Stimulated activated CD4-positive, alpha-beta T cell treated with anti-CD3 and anti-CD28 coated beads, Interleukin-4, amount 100 ng/mL, for 4 hours (primary cell): ENCODE results near the gene STAT6.

Experiments used
- DNase-seq, 2 experiments: peaks; one replicate each; pipeline ENCODE4 v3.0.0-alpha.2; 2020

The STAT6 gene

GRCh38 chr12:57099047-57099714, 12.0 kb downstream of the STAT6 start:
- DNase-seq, result no peak

- DNase-seq, result no peak
Measured at GRCh38 chr12:57098546-57098945, 12.6 kb downstream of the STAT6 start.

GRCh38 chr12:57097554-57097835, 13.7 kb downstream of the STAT6 start:
- DNase-seq, result no peak

- no peak for DNase-seq
Measured at GRCh38 chr12:57096748-57097553, 14.2 kb downstream of the STAT6 start.

- DNase-seq, result no peak
Measured at GRCh38 chr12:57096099-57096572, 15.0 kb downstream of the STAT6 start.

- no peak for DNase-seq
Measured at GRCh38 chr12:57095440-57095839, 15.7 kb downstream of the STAT6 start.

DNA sequence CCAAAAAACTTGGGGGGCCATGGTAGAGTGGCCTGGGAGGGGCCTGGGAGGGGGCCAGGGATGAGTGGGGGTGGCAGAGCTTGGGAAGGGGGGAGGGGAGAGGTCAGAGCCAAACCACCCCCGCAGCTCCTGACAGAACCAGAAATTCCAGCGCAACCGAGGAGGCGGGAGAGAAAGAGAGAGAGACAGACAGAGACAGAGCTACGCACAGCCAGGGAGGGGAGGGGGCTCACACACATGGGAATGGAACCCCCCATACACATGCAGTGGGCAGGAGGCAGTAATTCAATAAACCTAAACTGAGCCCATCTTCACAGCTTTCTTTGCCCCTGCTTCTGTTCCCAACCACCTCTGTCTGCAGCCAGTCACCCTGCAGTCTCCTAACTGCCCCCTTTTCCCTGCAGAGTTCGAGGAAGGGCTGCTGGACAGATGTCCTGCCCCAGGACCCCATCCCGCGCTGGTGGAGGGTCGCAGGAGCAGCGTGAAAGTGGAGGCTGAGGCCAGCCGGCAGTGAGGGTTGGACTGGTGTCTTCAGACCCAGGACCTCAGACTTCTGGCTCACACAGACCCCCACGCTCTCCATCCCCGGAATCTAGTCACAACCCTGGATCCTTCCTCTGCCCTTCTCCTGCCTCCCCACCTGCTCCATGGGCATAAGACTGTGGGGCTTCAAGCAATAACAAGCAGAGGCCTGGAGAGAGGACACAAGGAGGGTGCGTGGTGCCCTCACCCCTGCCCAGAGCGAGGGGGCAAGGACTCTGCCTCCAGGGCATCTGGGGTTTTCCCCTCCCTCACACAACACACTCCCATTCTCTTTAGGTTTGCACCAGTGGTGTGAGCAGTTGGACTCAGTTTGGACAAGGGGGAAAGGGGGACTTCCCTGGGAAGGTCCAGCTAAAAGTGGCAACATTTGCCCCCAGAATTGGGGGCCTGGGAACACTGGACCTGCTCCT, 16.7 kb downstream of the STAT6 start:
- no peak for DNase-seq

DNA sequence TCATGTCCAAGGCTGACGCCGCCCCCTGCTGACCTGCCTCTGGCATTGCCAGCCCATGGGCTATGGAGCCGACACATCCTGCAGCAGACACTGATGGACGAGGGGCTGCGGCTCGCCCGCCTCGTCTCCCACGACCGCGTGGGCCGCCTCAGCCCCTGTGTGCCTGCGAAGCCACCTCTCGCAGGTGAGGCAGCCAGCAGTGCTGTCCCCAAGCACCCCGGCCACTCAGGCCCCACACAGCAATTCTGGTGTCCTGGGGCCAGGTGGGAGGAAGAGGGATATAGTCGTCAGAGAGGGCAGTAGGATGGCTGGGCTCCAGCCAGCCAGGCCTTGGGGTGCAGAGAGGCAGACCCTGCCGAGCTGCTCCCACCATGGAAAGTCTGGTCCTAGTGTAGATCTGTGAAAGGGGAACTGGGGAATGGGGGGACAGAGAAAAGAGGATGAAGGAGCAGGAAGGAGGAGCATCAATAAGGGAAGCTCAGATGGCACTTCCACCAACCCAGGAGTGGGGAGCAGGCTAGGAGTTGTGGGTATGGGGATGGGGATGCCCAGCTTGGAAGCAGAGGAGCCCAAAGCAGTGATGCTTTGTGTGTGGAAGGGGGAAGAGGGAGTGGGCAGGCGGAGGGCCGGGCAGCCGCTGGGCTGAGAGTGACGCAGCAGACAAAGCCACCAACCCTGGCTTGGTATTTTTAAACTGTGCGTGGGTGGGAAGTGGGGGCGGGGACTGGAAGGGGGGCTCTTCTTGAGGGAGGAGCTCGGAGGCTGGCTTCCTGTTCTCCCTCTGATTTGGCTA, 17.6 kb downstream of the STAT6 start:
- peak; percentile 78 to 82 for DNase-seq

- DNase-seq, result no peak
Measured at GRCh38 chr12:57092876-57093414, 18.2 kb downstream of the STAT6 start.

- DNase-seq, result no peak
Measured at GRCh38 chr12:57092529-57092862, 18.7 kb downstream of the STAT6 start.

GRCh38 chr12:57091638-57092528, 19.3 kb downstream of the STAT6 start:
- no peak for DNase-seq

GRCh38 chr12:57090924-57091637, 20.1 kb downstream of the STAT6 start:
- DNase-seq, result no peak

DNA sequence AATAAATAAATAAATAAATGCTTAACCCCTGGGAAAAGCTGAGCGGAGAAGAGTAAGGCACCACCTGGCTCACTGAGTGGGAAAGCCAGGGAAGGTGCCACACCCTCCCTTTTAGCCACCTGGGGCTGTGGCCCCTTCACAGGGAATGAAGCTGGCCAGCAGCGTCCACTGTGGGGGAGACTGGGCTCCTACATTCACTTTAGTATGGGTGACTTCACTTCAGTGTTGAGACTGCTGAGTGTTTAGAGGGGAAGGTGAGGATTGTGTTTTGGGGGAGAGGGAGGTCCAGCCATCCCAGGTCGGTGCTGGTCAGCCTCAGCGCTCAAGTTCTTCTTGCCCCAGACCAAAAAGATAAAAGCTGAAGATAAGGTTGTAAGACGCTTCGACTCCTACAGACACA, 20.7 kb downstream of the STAT6 start:
- no peak for DNase-seq

GRCh38 chr12:57089271-57090245, 21.6 kb downstream of the STAT6 start:
- DNase-seq, result peak; percentile 58 to 74

GRCh38 chr12:57088354-57089270, 22.6 kb downstream of the STAT6 start, which contains the start of gene NAB2:
Gene NAB2, plus strand, starts transcription at chr12:57089114. Its CDS starts 158 bp downstream, at chr12:57089272.
- peak; percentile 85 to 89 for DNase-seq

DNA sequence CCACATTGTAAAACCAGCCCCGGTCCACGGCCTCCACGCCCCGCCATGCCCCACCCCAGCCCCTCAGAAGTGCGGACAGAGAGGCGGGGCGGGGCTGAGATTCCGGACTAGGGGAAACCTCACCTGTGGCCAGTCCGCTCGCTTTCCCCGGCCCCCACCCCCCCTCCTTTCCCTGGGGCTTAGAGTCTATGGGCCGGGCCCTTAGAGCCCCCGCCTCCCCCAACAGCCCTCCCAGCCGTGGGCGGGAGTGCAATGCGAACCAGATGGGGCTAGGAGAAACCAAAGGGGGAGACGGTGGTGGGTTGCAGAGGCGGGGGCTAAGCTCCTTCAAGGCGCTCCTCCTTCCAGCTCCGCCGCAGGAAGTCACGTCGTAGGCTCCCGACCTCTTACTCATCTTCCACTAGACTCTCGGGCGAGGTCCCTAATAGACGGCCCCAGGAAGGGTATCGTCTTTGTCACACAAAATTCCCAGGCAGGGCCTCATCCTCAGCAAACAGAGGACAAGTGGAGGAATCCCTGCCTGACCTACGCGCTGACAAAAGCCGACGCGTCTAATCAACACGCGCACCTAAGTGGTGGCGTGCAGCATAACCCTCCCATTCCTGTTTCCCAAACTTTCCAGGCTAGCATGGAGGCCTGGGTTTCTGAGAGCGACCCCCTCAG, 23.3 kb downstream of the STAT6 start:
- peak; percentile 82 to 93 for DNase-seq

DNA sequence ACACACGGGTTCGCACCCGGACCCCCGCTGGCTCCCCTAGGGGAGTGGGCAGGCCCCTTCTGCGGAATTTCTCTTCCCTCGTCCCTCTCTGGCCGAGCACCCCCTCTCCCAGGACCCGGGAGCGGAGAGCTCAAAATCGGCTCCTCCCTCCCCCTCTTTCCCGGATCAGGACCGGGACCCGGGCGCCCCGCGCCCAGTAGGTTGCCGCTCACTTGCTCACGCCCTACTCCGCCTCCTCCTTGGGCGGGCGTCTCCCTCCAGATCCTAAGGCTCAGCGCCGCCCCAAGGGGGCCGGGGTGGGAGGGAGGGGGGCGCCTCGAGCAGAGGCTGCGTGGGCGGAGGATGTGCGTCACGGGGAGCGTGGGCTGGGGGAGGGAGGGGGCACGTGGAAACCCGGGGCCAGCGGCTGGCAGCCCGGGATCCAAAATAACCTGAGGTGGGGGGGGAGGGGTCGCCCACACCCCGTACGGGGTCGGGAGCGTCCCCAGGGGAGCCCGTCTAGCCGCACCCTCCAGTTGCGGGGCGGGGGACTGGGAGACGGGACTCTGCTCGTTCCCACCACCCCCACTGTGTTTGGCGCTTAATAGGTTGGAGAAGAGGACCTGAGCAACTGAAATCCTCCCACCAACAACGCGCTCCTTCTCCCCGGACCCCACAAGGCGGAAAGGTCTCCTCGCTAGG, 24.0 kb downstream of the STAT6 start:
- DNase-seq, result peak; percentile 94 to 97
